H1 (cell line): ENCODE data around the gene DAND5. TPM values are rescaled to one million over a fixed set of nuclear protein-coding genes. Genes with fewer than 3 reads are reported as not detected.
A peak's percentile ranks its signal among the peaks of the same experiment; 100 is the strongest.

ENCODE experiments used
- CTCF ChIA-PET: fragments of 300-600 bp; sonication (Branson Sonifier 250); formaldehyde crosslinking; loops from one replicate; lab custom pipeline; 2021; ENCODE audit not compliant: partially characterized antibody; lab: Charles Lee
- POLR2A ChIA-PET: fragments of 300-600 bp; sonication (Branson Sonifier 250); formaldehyde crosslinking; loops from one replicate; lab custom pipeline; 2021; ENCODE audit warnings: inconsistent platforms; ENCODE audit not compliant: partially characterized antibody; lab: Charles Lee
- DNase-seq, 2 experiments: peaks; one replicate each; pipeline versions ENCODE4 v3.0.0 to v3.0.0-alpha.2; 2010 to 2022; ENCODE audit warnings: low spot score in 2 of 2, low read depth in 1 of 2, mixed read lengths in 1 of 2
- FAIRE-seq: peaks from 2 replicates; lab custom pipeline; 2011; peaks lifted over from hg19 to GRCh38; lab: Jason Lieb, UNC
- H2AFZ ChIP-seq: 2 replicates; pipeline ENCODE4 v1.8.1; 2012; ENCODE audit warnings: low read length, inconsistent platforms
- H2AK5ac ChIP-seq: 2 replicates; pipeline ENCODE4 v1.6.1; 2013; ENCODE audit warnings: low read depth, low read length
- H2BK120ac ChIP-seq: replicated peaks from 2 replicates; pipeline ENCODE3; 2013; ENCODE audit warnings: low read depth, low read length, inconsistent platforms
- H2BK12ac ChIP-seq: 2 replicates; pipeline ENCODE4 v1.6.1; 2013; ENCODE audit warnings: low read depth, low read length
- H2BK15ac ChIP-seq: 2 replicates; pipeline ENCODE4 v1.6.1; 2013; ENCODE audit warnings: low read length
- H2BK20ac ChIP-seq: 2 replicates; pipeline ENCODE4 v1.6.1; 2013; ENCODE audit warnings: low read length
- H2BK5ac ChIP-seq: 2 replicates; pipeline ENCODE4 v1.6.1; 2013; ENCODE audit warnings: low read depth, low read length
- H3K14ac ChIP-seq: 2 replicates; pipeline ENCODE4 v1.6.1; 2013; ENCODE audit warnings: inconsistent platforms; ENCODE audit not compliant: insufficient read length
- H3K18ac ChIP-seq: 2 replicates; pipeline ENCODE4 v1.6.1; 2013; ENCODE audit warnings: low read length; ENCODE audit errors: extremely low read depth
- H3K23ac ChIP-seq: 2 replicates; pipeline ENCODE4 v1.6.1; 2013; ENCODE audit warnings: inconsistent platforms; ENCODE audit not compliant: insufficient read length
- H3K23me2 ChIP-seq: 2 replicates; pipeline ENCODE4 v1.6.1; 2013; ENCODE audit warnings: low read depth, low read length
- H3K27ac ChIP-seq: 2 replicates; pipeline ENCODE4 v1.6.1; 2011; ENCODE audit warnings: low read depth, low read length, inconsistent platforms
- H3K27me3 ChIP-seq, 4 experiments: replicated peaks in 1 of 4; 1 replicate in 1 of 4; 2 replicates in 3 of 4; pipeline versions ENCODE4 v1.6.1 to v1.8.1; 2011 to 2013; ENCODE audit warnings: low read length in 3 of 4, mild to moderate bottlenecking in 3 of 4, inconsistent platforms in 2 of 4, mixed read lengths in 2 of 4, moderate library complexity in 1 of 4; ENCODE audit not compliant: control insufficient read depth in 3 of 4, insufficient read depth in 3 of 4; ENCODE audit errors: extremely low read depth in 1 of 4
- H3K36me3 ChIP-seq, 4 experiments: 2 replicates each; pipeline versions ENCODE4 v1.6.1 to v1.8.1; 2011 to 2013; ENCODE audit warnings: mild to moderate bottlenecking in 4 of 4, low read length in 3 of 4, moderate library complexity in 2 of 4, control low read depth in 1 of 4, inconsistent platforms in 1 of 4; ENCODE audit not compliant: insufficient read depth in 4 of 4, control insufficient read depth in 2 of 4
- H3K4ac ChIP-seq: replicated peaks from 2 replicates; pipeline ENCODE3; 2013; ENCODE audit warnings: low read length, low read depth, mixed read lengths, inconsistent platforms; ENCODE audit not compliant: insufficient read length
- H3K4me1 ChIP-seq, 4 experiments: replicated peaks in 1 of 4; 1 replicate in 1 of 4; 2 replicates in 3 of 4; pipeline versions ENCODE4 v1.6.1 to v1.8.1; 2011 to 2013; ENCODE audit warnings: low read length in 3 of 4, inconsistent platforms in 2 of 4, mixed read lengths in 1 of 4; ENCODE audit not compliant: insufficient read depth in 4 of 4, control insufficient read depth in 3 of 4
- H3K4me2 ChIP-seq, 2 experiments: 2 replicates each; pipeline versions ENCODE4 v1.6.1 to v1.8.1; 2011 to 2013; ENCODE audit warnings: low read depth in 2 of 2, low read length in 2 of 2, control low read depth in 1 of 2, inconsistent platforms in 1 of 2, mild to moderate bottlenecking in 1 of 2; ENCODE audit not compliant: insufficient read depth in 1 of 2
- H3K4me3 ChIP-seq, 4 experiments: fragments of 200-600, 300-600 bp in 1 of 4; sonication (generic), shearing (Covaris generic), sonication (Bioruptor Twin) in 1 of 4; 2 replicates each; pipeline versions ENCODE4 v1.5.1 to v1.8.1; 2011 to 2016; ENCODE audit warnings: low read length in 4 of 4, low read depth in 3 of 4, control low read depth in 2 of 4, inconsistent platforms in 2 of 4, mild to moderate bottlenecking in 2 of 4, mixed read lengths in 1 of 4, moderate library complexity in 1 of 4; ENCODE audit not compliant: insufficient read depth in 2 of 4; ENCODE audit errors: extremely low read depth in 1 of 4
- H3K56ac ChIP-seq: replicated peaks from 2 replicates; pipeline ENCODE3; 2013; ENCODE audit warnings: low read depth, mild to moderate bottlenecking, mixed read lengths, low read length, inconsistent platforms; ENCODE audit not compliant: insufficient read length
- H3K79me1 ChIP-seq: 2 replicates; pipeline ENCODE4 v1.6.1; 2013; ENCODE audit warnings: low read depth, low read length, control low read depth
- H3K79me2 ChIP-seq, 2 experiments: 2 replicates each; pipeline versions ENCODE4 v1.6.1 to v1.8.1; 2012 to 2013; ENCODE audit warnings: low read length in 2 of 2, mild to moderate bottlenecking in 2 of 2, inconsistent platforms in 1 of 2; ENCODE audit not compliant: insufficient read depth in 2 of 2, control insufficient read depth in 1 of 2
- H3K9ac ChIP-seq, 4 experiments: replicated peaks in 1 of 4; 1 replicate in 1 of 4; 2 replicates in 3 of 4; pipeline versions ENCODE4 v1.6.1 to v1.8.1; 2011 to 2013; ENCODE audit warnings: low read depth in 3 of 4, low read length in 3 of 4, control low read depth in 2 of 4, mild to moderate bottlenecking in 2 of 4, moderate library complexity in 2 of 4, inconsistent platforms in 1 of 4; ENCODE audit errors: extremely low read depth in 1 of 4
- H3K9me3 ChIP-seq, 2 experiments: 2 replicates each; pipeline versions ENCODE4 v1.6.1 to v1.8.1; 2012 to 2013; ENCODE audit warnings: mild to moderate bottlenecking in 2 of 2, moderate library complexity in 2 of 2, control low read depth in 1 of 2, inconsistent platforms in 1 of 2, low read depth in 1 of 2, low read length in 1 of 2, mixed read lengths in 1 of 2; ENCODE audit not compliant: insufficient read depth in 2 of 2
- H4K20me1 ChIP-seq, 2 experiments: replicated peaks in 1 of 2; 2 replicates each; pipeline versions ENCODE3 to v1.8.1; 2011 to 2013; ENCODE audit warnings: inconsistent platforms in 2 of 2, low read length in 2 of 2, mild to moderate bottlenecking in 1 of 2; ENCODE audit not compliant: insufficient read depth in 2 of 2, control insufficient read depth in 1 of 2
- H4K5ac ChIP-seq: 2 replicates; pipeline ENCODE4 v1.6.1; 2013; ENCODE audit warnings: low read length, low read depth, mixed read lengths, inconsistent platforms; ENCODE audit not compliant: insufficient read length
- H4K8ac ChIP-seq: 2 replicates; pipeline ENCODE4 v1.8.0; 2013; ENCODE audit warnings: mild to moderate bottlenecking, moderate library complexity, low read length, inconsistent platforms; ENCODE audit not compliant: insufficient read depth; ENCODE audit errors: extremely low read depth
- H4K91ac ChIP-seq: replicated peaks from 2 replicates; pipeline ENCODE3; 2013; ENCODE audit warnings: low read length, mixed read lengths, inconsistent platforms; ENCODE audit not compliant: insufficient read length
- BCL11A ChIP-seq, 2 experiments: IDR thresholded peaks; one replicate each; pipeline ENCODE4 v1.6.1; 2011; ENCODE audit warnings: low read depth in 2 of 2, low read length in 2 of 2, mild to moderate bottlenecking in 2 of 2
- SP2 ChIP-seq: IDR thresholded peaks from 2 replicates; pipeline ENCODE4 v1.6.1; 2012; ENCODE audit warnings: mild to moderate bottlenecking, low read length, inconsistent platforms
- WGBS, 2 experiments: shearing (Covaris generic) in 1 of 2; methylation state at CpG; one replicate each; pipeline versions ENCODE4 v1.1.6 to v1.1.7; 2013 to 2015; ENCODE audit warnings: low lambda C conversion rate in 2 of 2, mixed read lengths in 2 of 2, inconsistent platforms in 1 of 2, low coverage in 1 of 2, missing lambda C conversion rate in 1 of 2; ENCODE audit not compliant: insufficient replicate concordance in 2 of 2, insufficient coverage in 1 of 2, insufficient read length in 1 of 2; ENCODE audit errors: extremely low coverage in 1 of 2, missing lambda C conversion rate in 1 of 2; 5-methylcytosine and 5-hydroxymethylcytosine counted together
- polyA plus RNA-seq, 7 experiments: library from polyadenylated mRNA; depleted of rRNA in 3 of 7; stranded (reverse) in 5 of 7; unstranded in 2 of 7; fragments of >200 nt in 5 of 7; fragments of 200-250 nt in 2 of 7; gene quantifications; 1 replicate in 5 of 7; 2 replicates in 1 of 7; 4 replicates in 1 of 7; pipeline versions ENCODE4 v1.2.1 to v1.2.3, GENCODE V29; 2011 to 2013; ENCODE audit warnings: missing spikeins in 2 of 7, mixed read lengths in 2 of 7
- total RNA-seq: library from RNA; stranded (reverse); fragmentation: NEBNext Ultra II Directional; extraction: Animal tissue kit (Norgen Biotek cat#: 25700); gene quantifications from 2 replicates; pipeline ENCODE4 v1.2.1, GENCODE V29; 2021

The DAND5 gene
- total and polyA plus RNA-seq, 2 of the 8 experiments (the other 6 are each of a cell fraction or from before 2014, with no cell fraction given), result 0.14 to 0.17 TPM

GRCh38 chr19:13014921-13015280 is 45.5 kb downstream of the DAND5 start:
- Histone ChIP-seq H2BK5ac (0 out of 2 replicates have a peak overlapping the region, but pooled peaks have one; percentile 60), H3K36me3 (peaks cover 0 to 5% (median 0%) of the 10 kb centered on the region in 4 experiments; a peak in 1 of 8 replicates), H4K91ac (no peak overlapping the region), H2BK120ac (no peak overlapping the region), H3K4me1 (peaks cover 7 to 44% (median 32%) of the 10 kb centered on the region in 4 experiments), H2BK15ac (no peak overlapping the region; the same call in 1 of the 2 replicates), H2BK12ac (peak overlapping the region; percentile 80; the same call in 1 of the 2 replicates), H3K4me3 (no peak overlapping the region), H3K9me3 (peaks cover 0 to 8% of the 10 kb centered on the region in 2 experiments; a peak in 2 of 4 replicates), H2AFZ (no peak overlapping the region), H4K8ac (no peak overlapping the region), H4K20me1 (peaks cover 2 to 22% of the 10 kb centered on the region in 2 experiments), H3K4me2 (peak overlapping the region in 1 of 2 experiments; percentile 44; a peak in 1 of 4 replicates), H3K79me1 (no peaks in the 10 kb centered on the region), H3K23me2 (peaks cover 2% of the 10 kb centered on the region; the same call in 1 of the 2 replicates), H3K23ac (no peak overlapping the region), H3K18ac (no peak overlapping the region), H2AK5ac (no peak overlapping the region; the same call in 1 of the 2 replicates), H3K79me2 (no peaks in the 10 kb centered on the region), H3K56ac (no peak overlapping the region), H2BK20ac (peak overlapping the region; percentile 80), H4K5ac (no peak overlapping the region), H3K27me3 (peaks cover 87 to 100% (median 98%) of the 10 kb centered on the region in 4 experiments), H3K9ac (no peak overlapping the region), H3K27ac (no peak overlapping the region), H3K14ac (no peak overlapping the region), H3K4ac (no peak overlapping the region)
- no peak for TF ChIP-seq SP2
- TF ChIP-seq BCL11A (IDR thresholded peaks at IDR 0.05; ENCODE audit: low read depth in 2 of 2, low read length in 2 of 2), result no peak
- POLR2A ChIA-PET, result interaction anchor here (0.8 to 3.0 kb wide), 3 partner anchors 10 to 82 kb away, joined by 3 to 17 read pairs (median 7); no protein-coding TSS in a partner anchor
- DNase-seq (no peak), FAIRE-seq (no peak)
- CTCF ChIA-PET, result interaction anchor here (0.6 to 7.7 kb wide), 8 partner anchors 10 to 86 kb away, joined by 3 to 82 read pairs (median 12); no protein-coding TSS in a partner anchor
- 4% methylated on average over 4 of the region's 4 CpGs; no CpG with 5 or more reads in 1 of the 2 experiments for WGBS, 2 experiments
